HG03439 (cell line): ENCODE measurements around the gene METTL16.

Experiments used
- ATAC-seq: cut with Tn5 transposase; IDR thresholded peaks from one replicate; pipeline ENCODE4 v1.9.1; 2021; ENCODE audit warnings: mild to moderate bottlenecking, moderate library complexity; ENCODE audit not compliant: unreplicated experiment

Gene METTL16

GRCh38 chr17:2368359-2368758, 143.3 kb downstream of the METTL16 start:
- no peak for ATAC-seq

GRCh38 chr17:2366747-2367494, 144.8 kb downstream of the METTL16 start:
- ATAC-seq: no peak
